CD4-positive, alpha-beta T cell treated with Interleukin-17A for 1 hour (primary cell): ENCODE measurements around the gene COL27A1.
A peak's percentile ranks its signal among the peaks of the same experiment; 100 is the strongest.

Experiments
- DNase-seq: peaks from one replicate; pipeline ENCODE4 v3.0.0-alpha.2; 2020

COL27A1 gene

DNA sequence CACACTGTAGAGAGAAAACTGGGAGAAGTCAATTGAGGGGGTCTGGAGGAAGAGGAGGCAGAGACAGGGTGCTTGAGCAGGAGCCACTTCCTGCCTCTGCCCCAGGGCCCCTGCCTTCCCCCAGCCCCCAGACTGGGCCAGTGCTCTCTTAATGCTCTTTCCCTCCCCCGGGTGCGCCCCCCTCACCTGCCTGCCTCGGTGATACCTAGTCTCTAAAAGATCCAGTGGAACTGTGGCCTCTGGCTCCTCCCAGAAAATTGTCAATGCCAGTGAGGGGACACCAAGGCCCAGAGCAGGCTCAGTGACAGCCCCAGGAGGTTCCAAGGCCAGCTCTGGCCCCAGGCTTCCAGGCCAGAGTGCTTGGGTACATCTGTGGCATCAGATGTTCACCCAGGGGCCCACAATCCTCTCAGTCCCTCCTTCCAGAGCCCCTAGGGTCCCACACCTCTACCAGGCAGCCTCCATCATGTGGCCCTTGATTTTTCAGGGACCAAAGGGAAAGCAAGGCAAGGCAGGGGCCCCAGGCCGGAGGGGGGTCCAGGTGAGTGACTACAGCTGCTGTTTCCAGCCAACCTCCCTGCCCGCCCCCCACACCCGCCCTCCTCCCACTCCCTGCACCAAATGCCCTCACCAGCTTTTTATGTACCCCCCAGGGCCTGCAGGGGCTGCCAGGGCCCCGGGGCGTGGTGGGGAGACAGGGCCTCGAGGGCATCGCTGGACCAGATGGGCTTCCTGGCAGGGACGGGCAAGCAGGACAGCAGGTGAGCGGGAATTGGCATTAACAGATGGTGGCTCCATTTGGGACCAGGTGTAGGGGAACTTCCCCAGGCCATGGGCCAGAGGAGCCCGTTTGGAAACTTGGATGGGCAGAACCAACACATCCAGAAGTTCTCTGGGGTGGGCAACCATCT is 134.5 kb downstream of the COL27A1 start:
- DNase-seq, result no peak

DNA sequence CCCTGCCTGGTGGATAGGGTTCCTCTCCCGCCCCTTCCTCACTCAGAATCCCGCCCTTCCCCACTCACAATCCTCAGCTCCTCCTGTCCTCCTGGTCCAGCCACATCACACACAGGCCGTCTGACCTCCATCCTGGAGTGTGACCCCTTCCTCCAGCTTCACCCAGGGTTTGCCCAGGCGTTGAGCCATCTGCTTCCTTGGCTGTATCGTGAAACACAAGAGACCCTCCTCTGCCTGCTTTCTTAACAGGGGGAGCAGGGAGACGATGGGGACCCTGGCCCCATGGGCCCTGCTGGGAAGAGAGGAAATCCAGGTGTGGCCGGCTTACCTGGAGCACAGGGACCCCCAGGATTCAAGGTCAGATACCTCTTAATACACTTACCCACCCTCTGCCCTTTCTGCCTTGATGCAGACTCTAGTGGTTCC is 135.2 kb downstream of the COL27A1 start:
- DNase-seq, result no peak

DNA sequence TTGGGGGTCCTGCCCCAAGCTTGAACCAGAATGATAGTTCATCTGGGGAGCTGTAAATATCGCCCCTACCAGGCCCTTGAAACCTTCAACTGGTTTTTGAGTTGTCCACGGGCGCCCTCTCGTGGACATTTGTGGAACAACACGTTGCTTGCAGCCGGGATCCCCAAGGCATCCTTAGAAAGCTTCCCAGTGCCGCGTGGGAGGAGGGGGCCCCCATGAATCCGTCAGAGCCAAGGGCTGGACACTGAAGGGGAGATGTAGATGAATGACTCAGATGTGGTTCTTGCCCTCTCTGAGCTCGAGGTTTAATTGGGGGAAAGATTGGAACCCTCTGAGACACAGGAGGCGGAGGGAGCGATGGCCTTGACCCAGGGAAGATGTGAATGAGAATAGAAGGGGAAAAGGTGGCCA is 135.7 kb downstream of the COL27A1 start:
- peak; percentile 60 for DNase-seq

DNA sequence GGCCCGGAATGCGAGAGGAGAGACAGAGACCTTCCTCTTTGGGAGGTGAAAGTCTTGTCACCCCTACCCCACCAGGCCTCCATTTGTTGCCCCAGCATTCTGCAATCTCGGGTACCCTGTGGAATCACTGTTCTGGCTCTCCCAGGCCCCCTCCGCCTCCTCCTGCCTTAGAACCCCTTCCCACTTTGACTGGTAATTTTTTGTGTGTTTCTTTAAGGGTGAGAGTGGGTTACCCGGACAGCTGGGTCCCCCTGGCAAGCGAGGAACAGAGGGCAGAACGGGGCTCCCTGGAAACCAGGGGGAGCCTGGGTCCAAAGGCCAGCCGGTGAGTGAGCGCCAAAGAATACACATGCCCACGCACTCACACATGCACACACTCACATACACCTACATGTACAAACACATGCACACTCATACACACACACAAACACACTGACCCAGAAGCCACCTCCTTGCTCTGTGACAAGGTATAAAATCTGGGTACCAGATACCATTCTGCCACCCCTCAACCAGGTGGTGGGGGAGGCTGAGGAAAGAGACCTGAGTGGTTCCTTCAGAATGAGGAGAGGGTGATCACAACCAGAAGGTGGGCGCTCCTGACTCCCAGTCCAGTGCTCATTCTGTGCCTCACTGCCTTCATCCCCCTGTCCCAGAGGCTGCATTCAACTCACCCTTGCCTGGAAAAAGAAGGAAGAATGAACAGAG is 136.7 kb downstream of the COL27A1 start:
- no peak for DNase-seq

DNA sequence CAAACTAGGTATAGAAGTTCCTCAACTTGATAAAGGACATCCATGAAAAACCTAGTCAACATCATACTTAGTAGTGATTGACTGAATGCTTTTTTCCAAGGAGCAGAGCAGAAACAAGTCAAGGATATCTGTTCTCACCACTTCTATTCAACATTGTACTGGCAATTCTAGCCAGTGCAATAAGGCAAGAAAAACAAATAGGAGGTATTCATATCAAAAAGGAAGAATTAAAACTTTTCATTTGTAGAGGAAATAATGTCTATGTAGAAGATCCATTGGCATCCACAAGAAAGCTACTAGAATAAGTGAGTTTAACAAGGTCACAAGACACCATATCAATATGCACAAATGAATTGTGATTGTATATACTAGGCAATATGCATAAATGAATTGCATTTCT is 139.3 kb downstream of the COL27A1 start:
- DNase-seq, result no peak

DNA sequence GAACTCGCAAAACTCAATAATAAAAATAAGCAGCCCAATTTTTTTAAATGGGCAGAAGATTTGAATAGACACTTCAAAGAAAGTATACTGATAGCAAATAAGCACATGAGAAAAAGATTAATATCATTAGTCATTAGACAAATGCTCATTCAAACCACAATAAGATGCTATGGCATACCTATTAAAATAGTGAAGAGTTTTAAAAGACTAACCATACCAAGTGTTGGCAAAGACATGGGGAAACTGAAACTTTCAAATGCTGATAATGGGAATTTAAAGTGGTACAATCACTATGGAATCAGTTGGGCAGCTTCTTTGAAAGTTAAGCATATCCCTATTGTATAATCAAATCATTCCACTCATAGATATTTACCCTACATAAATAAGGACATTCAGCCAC is 141.0 kb downstream of the COL27A1 start:
- DNase-seq, result no peak

DNA sequence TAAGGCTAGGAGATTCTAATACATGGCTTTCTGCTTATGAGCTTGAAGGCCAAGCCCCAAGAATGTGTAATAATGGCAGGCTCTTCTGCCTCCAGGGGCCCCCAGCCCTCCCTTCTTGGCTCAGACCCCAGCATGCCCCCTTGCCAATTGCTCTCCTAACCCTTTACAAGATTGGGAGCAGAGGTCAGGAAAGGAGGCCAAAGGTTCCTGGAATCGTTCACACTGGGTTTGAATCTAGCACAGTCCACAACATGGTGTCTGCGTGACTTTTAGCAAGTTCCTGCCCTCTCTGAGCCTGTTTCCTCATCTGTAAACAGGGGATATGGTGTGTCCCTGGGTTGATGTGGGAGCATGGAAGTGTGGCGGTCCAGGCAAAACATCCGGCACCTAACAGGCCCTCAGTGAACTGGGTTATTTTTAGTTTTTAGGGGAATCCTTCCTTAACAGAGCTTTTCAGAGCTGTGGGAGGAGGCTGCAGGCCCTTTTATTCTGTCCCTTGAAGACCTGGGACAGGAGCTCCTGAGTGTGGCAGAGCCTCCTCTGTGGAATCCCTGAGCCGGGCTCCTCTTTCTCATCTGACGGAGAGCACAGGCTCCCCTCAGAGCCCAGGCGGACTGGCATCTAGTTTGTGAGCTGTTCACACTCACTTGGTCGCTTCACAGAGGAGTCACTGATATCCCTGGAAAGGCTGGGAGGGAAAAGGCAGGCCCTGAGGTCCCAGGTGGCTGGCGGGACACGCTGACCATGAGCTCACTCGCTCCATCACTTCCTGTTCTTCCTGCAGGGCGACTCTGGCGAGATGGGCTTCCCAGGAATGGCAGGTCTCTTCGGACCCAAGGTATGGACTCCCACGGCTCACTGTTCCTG is 144.2 kb downstream of the COL27A1 start:
- no peak for DNase-seq

DNA sequence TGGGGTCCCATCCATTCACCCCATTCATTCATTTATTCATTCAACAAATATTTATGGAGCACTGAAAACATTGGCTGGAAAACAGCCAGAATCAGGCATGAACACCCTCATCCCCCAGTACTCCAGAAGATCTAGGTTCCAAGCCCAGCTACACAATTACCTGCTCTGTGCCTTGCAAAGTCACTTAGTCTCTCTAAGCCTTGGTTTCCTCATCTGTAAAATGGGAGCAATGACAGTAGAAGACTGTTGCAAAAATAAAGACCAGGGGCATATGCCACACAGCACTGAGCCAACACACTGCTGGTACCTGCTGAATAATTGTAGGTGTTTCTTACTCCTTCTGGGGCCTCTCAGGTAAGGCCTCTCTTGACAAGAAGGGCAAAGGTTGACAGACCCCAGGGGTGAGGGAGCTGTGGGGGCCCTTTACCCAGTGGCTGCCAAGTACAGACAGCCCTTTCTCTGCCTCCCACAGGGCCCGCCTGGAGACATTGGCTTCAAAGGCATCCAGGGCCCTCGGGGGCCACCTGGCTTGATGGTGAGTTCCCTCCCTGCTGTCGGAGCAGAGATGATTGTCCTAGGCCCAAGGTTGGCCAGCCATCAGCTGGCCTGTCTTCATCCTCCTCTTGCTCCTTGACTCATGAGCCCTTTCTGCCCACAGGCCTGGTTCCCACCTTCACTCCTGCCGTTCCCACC is 145.0 kb downstream of the COL27A1 start:
- DNase-seq, result no peak

DNA sequence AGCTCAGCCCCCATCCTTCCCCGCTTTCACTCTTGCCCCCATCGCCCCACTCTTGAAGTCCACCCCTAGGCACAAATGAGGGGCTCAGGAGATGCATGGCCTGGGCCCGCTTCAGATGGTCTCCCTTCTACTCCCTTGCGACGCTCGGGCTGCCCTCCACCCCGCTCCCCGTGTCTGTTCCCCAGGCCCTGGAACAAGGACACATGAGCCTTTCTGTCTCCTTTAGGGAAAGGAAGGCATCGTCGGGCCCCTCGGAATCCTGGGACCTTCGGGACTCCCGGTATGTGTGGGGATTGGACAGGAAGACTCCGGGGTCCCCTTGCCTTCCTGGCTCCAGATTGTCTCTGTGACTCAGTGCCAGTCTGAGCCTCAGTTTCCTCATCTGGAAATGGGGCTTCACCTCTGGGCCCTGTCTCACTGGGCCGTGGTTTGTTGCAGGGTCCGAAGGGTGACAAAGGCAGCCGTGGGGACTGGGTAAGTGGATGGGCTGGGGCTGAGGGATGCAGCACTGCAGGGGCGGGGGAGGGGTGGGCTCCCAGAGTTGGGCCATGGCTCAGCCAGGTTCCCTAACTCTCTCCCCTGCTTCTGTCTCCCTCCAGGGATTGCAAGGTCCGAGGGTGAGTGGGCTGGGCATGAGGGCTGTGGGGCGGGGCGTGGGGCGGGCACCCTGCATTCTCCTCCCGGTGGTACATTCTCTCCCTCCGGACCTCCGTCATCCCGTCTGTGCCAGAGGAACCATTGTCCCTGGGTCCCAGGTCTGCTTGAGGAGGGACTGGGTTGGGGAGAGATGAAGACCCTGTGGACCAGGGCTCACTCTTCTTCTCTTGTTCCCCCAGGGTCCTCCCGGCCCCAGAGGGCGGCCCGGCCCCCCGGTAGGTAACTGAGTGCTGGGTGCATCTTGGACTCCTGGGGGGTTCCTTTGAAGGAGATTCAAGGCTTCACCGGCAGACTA is 145.8 kb downstream of the COL27A1 start:
- no peak for DNase-seq

DNA sequence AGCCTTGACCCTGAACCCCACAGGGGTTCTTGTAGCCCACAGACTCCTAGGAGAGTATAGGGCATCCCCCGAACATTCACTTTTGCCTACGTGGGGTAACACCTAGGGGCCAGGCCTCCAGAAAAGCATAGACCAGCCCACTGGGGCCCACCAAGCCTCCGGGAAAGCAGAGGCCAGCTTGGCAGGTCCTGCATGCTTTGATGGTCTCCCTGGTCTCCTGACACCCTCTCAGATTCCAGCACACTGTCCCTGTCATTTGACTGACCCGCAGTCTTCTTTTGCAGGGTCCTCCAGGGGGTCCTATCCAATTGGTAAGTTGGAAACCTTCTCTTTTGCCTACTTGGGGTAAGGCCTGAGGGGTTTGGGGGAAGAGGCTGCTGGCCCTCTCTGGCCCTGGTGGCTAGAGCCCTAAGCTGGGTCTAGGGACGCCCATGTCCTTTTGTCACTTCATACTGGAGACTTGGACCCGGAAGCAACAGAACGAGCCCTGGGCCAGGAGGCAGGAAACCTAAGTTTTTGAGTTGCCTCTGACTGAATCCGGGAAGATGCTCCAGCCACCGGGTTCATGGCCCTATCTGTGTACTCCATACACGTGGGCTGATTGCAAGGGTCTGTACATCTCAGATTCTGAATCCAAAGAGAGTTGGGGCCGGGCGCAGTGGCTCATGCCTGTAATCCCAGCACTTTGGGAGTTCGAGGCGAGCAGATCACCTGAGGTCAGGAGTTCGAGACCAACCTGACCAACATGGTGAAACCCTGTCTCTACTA is 146.6 kb downstream of the COL27A1 start:
- DNase-seq, result no peak

DNA sequence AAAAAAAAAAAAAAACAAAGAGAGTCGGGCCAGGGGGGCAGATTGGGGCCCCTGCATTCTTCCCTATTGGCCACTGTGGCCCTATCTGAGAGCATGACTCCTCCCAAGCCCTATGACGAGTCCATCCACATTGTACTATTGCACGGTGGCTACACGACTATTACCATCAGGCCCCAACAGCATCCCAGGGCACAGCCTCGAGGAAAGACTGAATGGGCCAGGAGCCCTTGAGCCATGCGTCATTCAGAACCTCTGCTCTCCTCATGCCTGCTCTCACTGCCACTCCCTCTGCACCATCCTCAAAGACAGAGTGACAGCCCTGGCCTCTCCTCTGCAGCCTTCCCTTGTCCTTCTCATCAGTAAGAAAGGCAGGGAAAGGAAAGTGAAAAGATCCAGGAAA is 147.4 kb downstream of the COL27A1 start:
- no peak for DNase-seq

DNA sequence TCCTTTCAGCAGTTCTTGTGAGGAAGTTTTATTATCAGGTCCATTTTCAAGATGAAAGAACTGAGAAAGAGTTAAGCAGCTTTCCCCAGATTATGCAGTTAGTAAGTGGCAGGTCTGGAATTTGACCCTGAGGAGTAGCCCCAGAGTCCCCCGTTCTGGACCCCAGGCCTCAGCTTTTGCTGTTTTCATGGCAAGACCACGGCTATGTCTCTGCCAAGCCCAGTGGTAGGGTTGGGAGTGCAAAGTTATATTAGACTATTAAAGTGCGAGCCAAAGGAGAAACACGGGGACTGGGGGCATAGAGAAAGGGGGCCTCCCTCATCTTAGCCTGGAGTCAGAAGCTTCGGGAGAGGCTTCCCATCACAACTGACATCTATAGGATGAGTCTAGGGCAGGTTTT is 148.2 kb downstream of the COL27A1 start:
- DNase-seq, result no peak

DNA sequence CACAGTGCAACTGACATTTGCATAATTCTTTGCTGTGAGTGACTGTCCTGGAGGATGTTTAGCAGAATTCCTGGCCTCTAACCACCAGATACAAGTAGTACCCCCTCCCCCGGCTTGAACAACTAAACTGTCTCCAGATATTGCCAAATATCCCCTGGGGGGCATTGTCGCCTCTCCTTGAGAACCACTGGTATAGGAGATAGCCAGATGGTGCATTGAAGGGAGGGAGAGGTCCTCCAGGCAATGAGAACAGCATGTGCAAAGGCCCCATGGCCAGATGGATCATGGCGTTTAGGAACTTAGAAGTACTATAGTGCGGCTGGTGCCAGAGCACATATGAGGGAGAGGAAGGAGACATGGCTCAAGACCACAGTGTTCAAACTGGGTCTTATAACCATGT is 148.6 kb downstream of the COL27A1 start:
- DNase-seq, result no peak

DNA sequence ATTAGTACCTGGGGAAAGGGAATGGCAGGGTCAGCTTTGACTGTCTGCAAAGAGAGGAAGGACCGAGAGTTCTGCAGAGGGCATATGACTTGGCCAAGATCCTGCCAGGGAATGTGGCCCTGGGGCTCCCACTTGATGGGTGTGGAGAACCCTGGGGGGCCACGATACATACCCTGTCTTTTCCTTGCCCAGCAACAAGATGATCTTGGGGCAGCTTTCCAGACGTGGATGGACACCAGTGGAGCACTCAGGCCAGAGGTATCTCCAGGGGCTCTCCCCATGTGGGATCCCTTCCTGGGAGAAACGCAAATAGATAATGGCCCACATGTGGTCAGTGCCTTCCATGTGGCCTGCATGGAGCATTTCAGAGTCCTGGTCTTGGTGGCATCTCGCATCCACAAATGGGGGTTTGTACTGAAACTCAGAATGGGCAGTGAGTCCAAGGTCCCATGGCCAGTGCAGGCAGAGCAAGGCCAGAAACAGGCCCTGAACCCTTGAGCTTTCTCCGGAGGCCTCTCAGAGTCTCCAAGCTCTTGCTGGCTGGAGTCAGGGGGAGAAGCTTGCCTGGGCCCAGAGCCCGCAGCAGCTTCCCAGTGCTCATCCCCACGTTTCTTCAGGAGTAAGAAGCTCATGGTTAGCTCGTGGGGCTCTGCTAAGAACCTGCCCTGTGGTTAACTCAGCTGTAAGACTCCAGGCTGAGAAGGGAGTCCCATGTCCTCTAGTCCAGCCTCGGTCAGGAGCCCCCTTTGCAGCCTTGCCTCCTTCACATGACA is 149.3 kb downstream of the COL27A1 start:
- DNase-seq, result no peak

DNA sequence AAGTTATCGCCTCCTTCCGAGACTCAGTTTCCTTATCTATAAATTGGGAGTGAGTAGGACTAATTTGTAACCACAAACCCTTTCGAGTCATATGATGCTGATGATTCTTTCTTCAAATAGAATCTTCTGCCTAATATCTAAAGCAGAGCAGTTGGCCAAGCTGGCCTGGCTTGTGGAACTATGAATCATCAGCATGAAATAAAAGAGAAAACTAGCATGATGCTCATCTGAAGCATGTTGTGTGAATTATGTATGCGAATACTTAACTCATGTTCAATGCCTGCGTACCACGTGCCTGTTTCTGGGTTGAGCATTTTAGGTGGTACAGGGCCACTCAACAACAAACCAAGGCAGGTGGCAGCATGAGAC is 152.5 kb downstream of the COL27A1 start:
- no peak for DNase-seq

DNA sequence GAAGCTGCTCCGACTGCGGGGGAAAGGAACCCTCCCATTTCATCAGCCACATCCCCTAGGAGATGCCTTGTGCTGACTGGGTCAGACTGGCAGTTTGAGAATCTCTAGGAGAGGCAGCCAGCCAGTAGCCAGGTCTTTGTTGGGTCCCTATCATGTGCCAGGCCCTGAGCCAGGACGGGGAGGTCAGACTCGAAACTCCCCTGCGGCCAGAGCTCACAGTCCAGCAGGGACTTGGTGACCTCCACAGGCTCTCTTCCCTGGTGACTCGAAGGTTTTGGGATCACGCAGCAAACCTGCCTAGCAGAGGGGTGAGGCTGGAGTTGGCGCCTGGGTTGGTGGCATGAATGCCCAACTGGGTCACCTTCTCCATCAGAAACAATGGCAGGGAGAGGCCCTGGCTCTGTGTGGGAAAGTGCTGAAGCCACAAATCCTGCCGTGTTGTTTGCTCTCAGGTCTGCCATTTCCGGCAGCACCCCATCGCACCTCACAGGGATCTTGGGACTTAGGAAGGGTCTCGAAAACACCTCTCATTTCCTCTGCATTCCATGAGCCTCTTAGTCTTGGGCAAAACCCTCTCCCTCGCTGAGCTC is 153.1 kb downstream of the COL27A1 start:
- DNase-seq, result no peak

DNA sequence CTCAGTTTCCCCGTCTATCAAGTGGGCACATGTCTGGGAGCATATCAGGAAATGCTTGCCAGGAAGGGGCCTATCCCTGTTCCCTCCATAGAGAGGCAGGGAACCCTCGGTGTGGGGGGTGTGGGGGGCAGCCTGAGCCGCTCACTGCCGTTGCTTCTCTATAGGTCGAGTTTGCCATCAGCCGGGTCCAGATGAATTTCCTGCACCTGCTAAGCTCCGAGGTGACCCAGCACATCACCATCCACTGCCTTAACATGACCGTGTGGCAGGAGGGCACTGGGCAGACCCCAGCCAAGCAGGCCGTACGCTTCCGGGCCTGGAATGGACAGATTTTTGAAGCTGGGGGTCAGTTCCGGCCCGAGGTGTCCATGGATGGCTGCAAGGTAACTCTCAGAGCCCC is 153.8 kb downstream of the COL27A1 start:
- DNase-seq, result no peak

DNA sequence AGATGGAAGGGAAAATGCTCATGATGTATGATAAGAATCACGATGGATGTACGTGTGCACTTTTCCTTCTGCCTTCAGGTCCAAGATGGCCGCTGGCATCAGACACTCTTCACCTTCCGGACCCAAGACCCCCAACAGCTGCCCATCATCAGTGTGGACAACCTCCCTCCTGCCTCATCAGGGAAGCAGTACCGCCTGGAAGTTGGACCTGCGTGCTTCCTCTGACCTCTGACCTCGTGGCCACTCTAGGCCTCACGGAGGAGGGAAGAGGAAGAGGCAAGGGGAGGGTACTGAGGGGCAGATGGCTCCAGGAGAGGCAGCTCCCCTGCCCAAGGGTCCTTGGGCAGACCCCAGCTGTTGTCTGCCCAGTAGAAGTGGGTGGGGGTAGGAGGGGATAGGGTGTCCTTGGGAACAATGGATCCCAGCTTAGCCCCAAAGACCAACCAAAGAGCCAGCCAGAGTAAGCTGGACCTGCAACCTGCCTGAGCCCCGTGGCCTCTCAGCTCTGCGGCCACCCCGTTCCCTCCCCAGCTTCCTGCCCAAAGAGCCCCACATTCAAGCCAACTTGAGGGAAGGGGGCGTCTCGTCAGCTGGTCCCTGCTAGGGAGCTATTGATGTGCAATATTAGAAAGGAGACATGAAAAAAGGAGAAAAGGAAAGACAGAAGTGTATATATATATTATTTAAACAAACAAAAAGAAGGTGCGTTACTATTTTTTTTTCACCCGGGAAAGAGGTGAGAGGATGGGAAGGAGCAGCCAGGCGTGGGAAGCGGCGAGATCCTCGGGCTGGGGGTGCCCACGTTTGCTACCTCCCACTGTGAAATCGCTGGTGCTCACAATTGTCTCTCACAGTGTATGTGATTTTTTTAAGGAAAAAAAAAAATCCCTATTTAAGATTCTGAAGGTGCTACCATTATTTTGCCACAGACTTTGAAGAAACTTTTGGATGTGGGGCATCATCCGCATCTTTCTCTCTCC is 155.4 kb downstream of the COL27A1 start:
- no peak for DNase-seq
